ENCODE data around the gene GATA5.

DNA sequence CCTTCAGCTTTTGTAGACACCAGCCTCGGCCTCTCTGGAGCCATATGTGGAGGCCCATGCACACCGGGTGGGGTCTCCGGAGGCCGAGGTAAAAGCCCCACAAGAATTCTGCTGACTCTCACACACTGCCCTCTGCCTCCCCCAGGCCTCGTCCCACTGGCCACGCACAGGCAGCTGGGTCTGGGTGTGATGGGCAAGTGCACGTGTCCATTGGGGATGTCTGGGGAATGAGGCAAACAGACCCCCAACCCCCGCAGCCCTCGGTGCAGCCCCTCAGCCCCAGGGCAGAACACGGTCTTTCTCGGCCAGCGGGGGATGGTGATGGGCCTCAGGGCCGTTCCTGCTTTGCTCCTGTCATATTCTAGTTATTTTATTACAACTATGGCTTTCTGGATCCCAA is 44.0 kb upstream of the GATA5 start:
- TF ChIP-seq, protein P1, sequence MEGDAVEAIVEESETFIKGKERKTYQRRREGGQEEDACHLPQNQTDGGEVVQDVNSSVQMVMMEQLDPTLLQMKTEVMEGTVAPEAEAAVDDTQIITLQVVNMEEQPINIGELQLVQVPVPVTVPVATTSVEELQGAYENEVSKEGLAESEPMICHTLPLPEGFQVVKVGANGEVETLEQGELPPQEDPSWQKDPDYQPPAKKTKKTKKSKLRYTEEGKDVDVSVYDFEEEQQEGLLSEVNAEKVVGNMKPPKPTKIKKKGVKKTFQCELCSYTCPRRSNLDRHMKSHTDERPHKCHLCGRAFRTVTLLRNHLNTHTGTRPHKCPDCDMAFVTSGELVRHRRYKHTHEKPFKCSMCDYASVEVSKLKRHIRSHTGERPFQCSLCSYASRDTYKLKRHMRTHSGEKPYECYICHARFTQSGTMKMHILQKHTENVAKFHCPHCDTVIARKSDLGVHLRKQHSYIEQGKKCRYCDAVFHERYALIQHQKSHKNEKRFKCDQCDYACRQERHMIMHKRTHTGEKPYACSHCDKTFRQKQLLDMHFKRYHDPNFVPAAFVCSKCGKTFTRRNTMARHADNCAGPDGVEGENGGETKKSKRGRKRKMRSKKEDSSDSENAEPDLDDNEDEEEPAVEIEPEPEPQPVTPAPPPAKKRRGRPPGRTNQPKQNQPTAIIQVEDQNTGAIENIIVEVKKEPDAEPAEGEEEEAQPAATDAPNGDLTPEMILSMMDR (IDR thresholded peaks at IDR 0.05; ENCODE audit: poor library complexity, severe bottlenecking), result no peak
- TF ChIP-seq EZH2 (IDR thresholded peaks at IDR 0.05; ENCODE audit: borderline replicate concordance, insufficient read depth, low read length, poor library complexity, severe bottlenecking), result no peak
- TF ChIP-seq, protein P2, sequence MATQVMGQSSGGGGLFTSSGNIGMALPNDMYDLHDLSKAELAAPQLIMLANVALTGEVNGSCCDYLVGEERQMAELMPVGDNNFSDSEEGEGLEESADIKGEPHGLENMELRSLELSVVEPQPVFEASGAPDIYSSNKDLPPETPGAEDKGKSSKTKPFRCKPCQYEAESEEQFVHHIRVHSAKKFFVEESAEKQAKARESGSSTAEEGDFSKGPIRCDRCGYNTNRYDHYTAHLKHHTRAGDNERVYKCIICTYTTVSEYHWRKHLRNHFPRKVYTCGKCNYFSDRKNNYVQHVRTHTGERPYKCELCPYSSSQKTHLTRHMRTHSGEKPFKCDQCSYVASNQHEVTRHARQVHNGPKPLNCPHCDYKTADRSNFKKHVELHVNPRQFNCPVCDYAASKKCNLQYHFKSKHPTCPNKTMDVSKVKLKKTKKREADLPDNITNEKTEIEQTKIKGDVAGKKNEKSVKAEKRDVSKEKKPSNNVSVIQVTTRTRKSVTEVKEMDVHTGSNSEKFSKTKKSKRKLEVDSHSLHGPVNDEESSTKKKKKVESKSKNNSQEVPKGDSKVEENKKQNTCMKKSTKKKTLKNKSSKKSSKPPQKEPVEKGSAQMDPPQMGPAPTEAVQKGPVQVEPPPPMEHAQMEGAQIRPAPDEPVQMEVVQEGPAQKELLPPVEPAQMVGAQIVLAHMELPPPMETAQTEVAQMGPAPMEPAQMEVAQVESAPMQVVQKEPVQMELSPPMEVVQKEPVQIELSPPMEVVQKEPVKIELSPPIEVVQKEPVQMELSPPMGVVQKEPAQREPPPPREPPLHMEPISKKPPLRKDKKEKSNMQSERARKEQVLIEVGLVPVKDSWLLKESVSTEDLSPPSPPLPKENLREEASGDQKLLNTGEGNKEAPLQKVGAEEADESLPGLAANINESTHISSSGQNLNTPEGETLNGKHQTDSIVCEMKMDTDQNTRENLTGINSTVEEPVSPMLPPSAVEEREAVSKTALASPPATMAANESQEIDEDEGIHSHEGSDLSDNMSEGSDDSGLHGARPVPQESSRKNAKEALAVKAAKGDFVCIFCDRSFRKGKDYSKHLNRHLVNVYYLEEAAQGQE (IDR thresholded peaks at IDR 0.05; ENCODE audit: borderline replicate concordance), result no peak
